Measurements from ENCODE around the gene PALLD. TPM values are rescaled to one million over a fixed set of nuclear protein-coding genes. Genes with fewer than 3 reads are reported as not detected.

The PALLD gene
- total and polyA plus RNA-seq, 2 of the 8 experiments (the other 6 are each of a cell fraction or from before 2014, with no cell fraction given), result 10.5 to 25.0 TPM

DNA sequence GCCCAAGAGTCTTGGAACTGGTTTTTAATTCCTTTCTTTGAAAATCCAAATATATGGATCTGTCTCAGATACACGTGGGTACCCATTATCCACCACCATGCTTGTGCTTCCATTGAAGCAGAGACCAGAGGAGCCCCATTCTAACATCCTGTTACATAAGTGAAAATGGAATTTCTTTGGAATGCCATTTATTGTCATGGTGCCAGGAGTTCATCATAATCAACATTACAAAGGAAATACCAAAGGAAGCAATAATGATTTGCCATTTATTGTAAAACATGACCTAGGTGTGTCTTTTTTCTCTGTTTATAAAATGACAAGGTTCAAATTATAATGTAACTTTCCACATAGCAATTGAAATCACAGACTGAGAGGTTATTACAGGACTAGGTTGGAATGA is 61.7 kb downstream of the PALLD start:
- Histone ChIP-seq H2BK12ac (ENCODE audit: low read depth, low read length) (no peak overlapping the region), H2BK5ac (ENCODE audit: low read depth, low read length) (peak overlapping the region; percentile 55; the same call in 1 of the 2 replicates), H4K20me1 (replicated peaks in 1 of 2; ENCODE audit: control insufficient read depth in 1 of 2, insufficient read depth in 2 of 2, low read length in 2 of 2) (no peaks in the 10 kb centered on the region), H3K23me2 (ENCODE audit: low read depth, low read length) (no peaks in the 10 kb centered on the region), H2AK5ac (ENCODE audit: low read depth, low read length) (no peak overlapping the region), H4K91ac (replicated peaks; ENCODE audit: insufficient read length, low read length) (no peak overlapping the region), H4K5ac (ENCODE audit: insufficient read length, low read depth, low read length) (no peak overlapping the region), H3K27ac (ENCODE audit: low read depth, low read length) (no peak overlapping the region), H3K18ac (ENCODE audit: extremely low read depth, low read length) (no peak overlapping the region), H3K27me3 (replicated peaks in 1 of 4; ENCODE audit: control insufficient read depth in 3 of 4, extremely low read depth in 1 of 4, insufficient read depth in 3 of 4, low read length in 3 of 4) (no peaks in the 10 kb centered on the region), H3K79me2 (ENCODE audit: control insufficient read depth in 1 of 2, insufficient read depth in 2 of 2, low read length in 2 of 2) (no peaks in the 10 kb centered on the region), H2BK20ac (ENCODE audit: low read length) (no peak overlapping the region; the same call in 1 of the 2 replicates), H3K79me1 (ENCODE audit: low read depth, low read length) (no peaks in the 10 kb centered on the region), H3K4me2 (ENCODE audit: insufficient read depth in 1 of 2, low read depth in 2 of 2, low read length in 2 of 2) (no peak overlapping the region), H3K4ac (replicated peaks; ENCODE audit: insufficient read length, low read depth, low read length) (no peak overlapping the region), H3K14ac (ENCODE audit: insufficient read length) (no peak overlapping the region), H3K23ac (ENCODE audit: insufficient read length) (no peak overlapping the region), H3K36me3 (ENCODE audit: control insufficient read depth in 2 of 4, insufficient read depth in 4 of 4, low read length in 3 of 4) (no peaks in the 10 kb centered on the region), H2AFZ (ENCODE audit: low read length) (0 out of 2 replicates have a peak overlapping the region, but pooled peaks have one; percentile 67), H2BK120ac (replicated peaks; ENCODE audit: low read depth, low read length) (no peak overlapping the region), H2BK15ac (ENCODE audit: low read length) (no peak overlapping the region), H3K4me3 (ENCODE audit: extremely low read depth in 1 of 4, insufficient read depth in 2 of 4, low read depth in 3 of 4, low read length in 4 of 4) (no peak overlapping the region), H3K9me3 (ENCODE audit: insufficient read depth in 2 of 2, low read depth in 1 of 2, low read length in 1 of 2) (no peaks in the 10 kb centered on the region), H3K4me1 (replicated peaks in 1 of 4; ENCODE audit: control insufficient read depth in 3 of 4, insufficient read depth in 4 of 4, low read length in 3 of 4) (no peaks in the 10 kb centered on the region; a peak in 2 of 7 replicates), H3K9ac (replicated peaks in 1 of 4; ENCODE audit: extremely low read depth in 1 of 4, low read depth in 3 of 4, low read length in 3 of 4) (no peak overlapping the region), H4K8ac (ENCODE audit: extremely low read depth, insufficient read depth, low read length) (no peak overlapping the region), H3K56ac (replicated peaks; ENCODE audit: insufficient read length, low read depth, low read length) (no peak overlapping the region)
- 35% methylated on average over 1 of the region's 1 CpG; no CpG with 5 or more reads in 1 of the 2 experiments for WGBS, 2 experiments (ENCODE audit: extremely low coverage in 1 of 2, insufficient coverage in 1 of 2, insufficient read length in 1 of 2, insufficient replicate concordance in 2 of 2, low coverage in 1 of 2, low lambda C conversion rate in 2 of 2, missing lambda C conversion rate in 1 of 2)
- DNase-seq (ENCODE audit: low read depth in 1 of 2, low spot score in 2 of 2) (no peak), FAIRE-seq (no peak)
- ChIA-PET POLR2A (ENCODE audit: partially characterized antibody) (no interaction called here), CTCF (ENCODE audit: partially characterized antibody) (interaction anchor here (1.2 to 1.5 kb wide), 2 partner anchors 27 to 136 kb away, joined by 3 to 7 read pairs; no protein-coding TSS in a partner anchor)
- TF ChIP-seq, protein P1, sequence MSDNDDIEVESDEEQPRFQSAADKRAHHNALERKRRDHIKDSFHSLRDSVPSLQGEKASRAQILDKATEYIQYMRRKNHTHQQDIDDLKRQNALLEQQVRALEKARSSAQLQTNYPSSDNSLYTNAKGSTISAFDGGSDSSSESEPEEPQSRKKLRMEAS (IDR thresholded peaks at IDR 0.05), result peak; percentile 40; the same call in 1 of the 2 replicates
- TF ChIP-seq SIN3A (conservative IDR thresholded peaks at IDR 0.05 in 1 of 2, IDR thresholded peaks at IDR 0.05 in 1 of 2; ENCODE audit: low read depth in 1 of 2, low read length in 2 of 2), result no peak
- TF ChIP-seq PHF8 (conservative IDR thresholded peaks at IDR 0.05; ENCODE audit: low read depth, low read length), result no peak

Data from H1 (cell line).